Neural cell (in vitro differentiated cells): ENCODE data around the gene ELF1.

Experiments
- CTCF ChIP-seq: fragments of 450-650 bp; IDR thresholded peaks from 2 replicates; pipeline ENCODE4 v1.5.1; 2014; ENCODE audit warnings: antibody characterized with exemption, mild to moderate bottlenecking, moderate library complexity; ENCODE audit not compliant: poor library complexity, severe bottlenecking
- EP300 ChIP-seq: fragments of 450-650 bp; conservative IDR thresholded peaks from 2 replicates; pipeline ENCODE4 v1.6.1; 2014; ENCODE audit warnings: antibody characterized with exemption, mild to moderate bottlenecking, moderate library complexity; ENCODE audit not compliant: poor library complexity, severe bottlenecking
- POLR2AphosphoS5 ChIP-seq: IDR thresholded peaks from 2 replicates; pipeline ENCODE4 v1.6.1; 2012
- TAF1 ChIP-seq: IDR thresholded peaks from 2 replicates; pipeline ENCODE4 v1.6.1; 2012; ENCODE audit warnings: low read depth

GRCh38 chr13:41008349-41008980 is 10.7 kb downstream of the ELF1 start:
- TF ChIP-seq CTCF (no peak), TAF1 (no peak), POLR2AphosphoS5 (no peak), EP300 (no peak)
